Kidney (tissue), 14 donors: ENCODE data around the gene RELT. TPM values are rescaled to one million over a fixed set of nuclear protein-coding genes. Genes with fewer than 3 reads are reported as not detected.

Experiments
- DNase-seq, 5 donors: peaks; one replicate each; pipeline ENCODE4 v3.0.0-alpha.2; 2013 to 2020
- FAIRE-seq: peaks from 2 replicates; lab custom pipeline; 2012; peaks lifted over from hg19 to GRCh38; lab: Jason Lieb, UNC
- H3K27ac ChIP-seq, 2 donors: one replicate each; pipeline ENCODE4 v1.7.0; 2013; ENCODE audit warnings: low read depth in 2 of 2, low read length in 2 of 2, inconsistent platforms in 1 of 2
- H3K27me3 ChIP-seq: one replicate; pipeline ENCODE4 v1.7.1; 2013; ENCODE audit warnings: low read length, inconsistent platforms; ENCODE audit not compliant: control insufficient read depth, insufficient read depth
- H3K36me3 ChIP-seq, 3 donors: one replicate each; pipeline versions ENCODE4 v1.7.0 to v1.7.1; 2013; ENCODE audit warnings: low read length in 3 of 3, control low read depth in 1 of 3, inconsistent platforms in 1 of 3; ENCODE audit not compliant: insufficient read depth in 3 of 3, control insufficient read depth in 2 of 3
- H3K4me1 ChIP-seq, 3 donors: one replicate each; pipeline versions ENCODE4 v1.7.0 to v1.7.1; 2013; ENCODE audit warnings: low read length in 3 of 3, inconsistent platforms in 1 of 3, low read depth in 1 of 3; ENCODE audit not compliant: control insufficient read depth in 2 of 3, insufficient read depth in 2 of 3
- H3K4me3 ChIP-seq, 3 donors: one replicate each; pipeline versions ENCODE4 v1.7.0 to v1.8.1; 2013; ENCODE audit warnings: low read length in 3 of 3, control low read depth in 1 of 3, inconsistent platforms in 1 of 3
- H3K9ac ChIP-seq, 3 donors: one replicate each; pipeline versions ENCODE4 v1.7.0 to v1.7.1; 2013; ENCODE audit warnings: low read length in 3 of 3, control low read depth in 1 of 3, inconsistent platforms in 1 of 3
- H3K9me3 ChIP-seq, 3 donors: one replicate each; pipeline versions ENCODE4 v1.7.0 to v1.7.1; 2013; ENCODE audit warnings: low read length in 3 of 3, control low read depth in 1 of 3, inconsistent platforms in 1 of 3; ENCODE audit not compliant: control insufficient read depth in 2 of 3, insufficient read depth in 1 of 3
- intact Hi-C: fragments of 100-400 bp; cut with DNase I; formaldehyde crosslinking; loops from one replicate; pipeline ENCODE4 v1.11.1; 2022
- polyA plus RNA-seq: library from polyadenylated mRNA; stranded (reverse); fragments of 350-450 nt; fragmentation: Illumina TruSeq; extraction: RNeasy Lipid Tissue Mini Kit (QIAGEN cat#74804); gene quantifications from one replicate; pipeline ENCODE4 v1.2.3, GENCODE V29; 2014; ENCODE audit warnings: low read depth, low replicate concordance; ENCODE audit not compliant: insufficient read depth
- total RNA-seq: library from RNA; stranded (reverse); fragmentation: NEBNext Ultra II Directional; extraction: Animal tissue kit (Norgen Biotek cat#: 25700); gene quantifications from one replicate; pipeline ENCODE4 v1.2.1, GENCODE V29; 2021
- TF ChIP-seq, protein P1 (sequence below): IDR thresholded peaks from 3 replicates; pipeline ENCODE4 v1.5.1; 2012; ENCODE audit warnings: mild to moderate bottlenecking, moderate library complexity, borderline replicate concordance; ENCODE audit not compliant: insufficient read depth; ENCODE audit errors: extremely low read depth
- donor health status: control.
- donor health status: control.
- donor health status: control.
- donor health status: control.
- donor health status: control.
- donor health status: DM: yes; HTN: yes; CAD: no.
- donor health status: Normal renal cell carcinoma (clear cell type).

Gene RELT
- total and polyA plus RNA-seq, 2 donors from 2014 or later = 1.0 to 8.7 TPM

DNA sequence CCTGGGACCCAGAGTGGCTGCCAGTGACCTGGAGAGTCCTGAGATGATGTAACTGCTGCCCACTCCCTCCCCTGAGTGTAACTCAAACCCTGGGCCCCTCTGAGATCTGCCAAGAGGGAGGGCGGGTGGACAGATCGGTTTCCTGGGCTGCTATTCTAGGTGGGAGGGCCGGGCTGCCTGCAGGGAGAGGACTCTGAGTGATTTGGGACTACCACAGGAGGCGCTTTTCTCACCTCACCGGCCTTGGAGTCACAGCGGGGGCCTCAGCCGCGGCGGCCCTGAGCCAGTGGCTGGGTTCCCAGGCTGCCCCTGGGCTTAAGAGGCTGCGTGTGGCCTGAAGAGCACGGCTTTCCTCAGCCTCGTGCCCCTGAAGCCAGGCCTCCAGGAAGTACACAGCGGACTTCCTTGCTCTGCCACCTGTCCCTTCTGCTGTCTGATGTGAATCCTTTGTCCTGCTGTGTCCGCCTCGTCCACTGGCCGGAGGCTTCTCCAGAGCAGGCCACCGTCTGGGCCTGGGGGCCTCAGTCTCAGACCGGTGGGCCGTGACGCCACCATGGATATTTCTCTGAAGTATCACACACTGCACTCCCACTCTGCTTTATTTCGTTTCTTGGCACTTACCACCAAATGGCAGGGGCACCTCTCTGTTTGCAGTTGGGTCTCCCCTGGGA is 11.5 kb downstream of the RELT start:
- DNase-seq = peak in 4 of 5 donors; percentile 90 to 92 (median 91)
- H3K27ac ChIP-seq = no peak overlapping the region
- H3K4me1 ChIP-seq = peaks cover 0 to 10% (median 4%) of the 10 kb centered on the region in 3 donors
- H3K4me3 ChIP-seq = no peak overlapping the region
- FAIRE-seq = no peak
- intact Hi-C loops = no loop called here
- TF ChIP-seq, protein P1, sequence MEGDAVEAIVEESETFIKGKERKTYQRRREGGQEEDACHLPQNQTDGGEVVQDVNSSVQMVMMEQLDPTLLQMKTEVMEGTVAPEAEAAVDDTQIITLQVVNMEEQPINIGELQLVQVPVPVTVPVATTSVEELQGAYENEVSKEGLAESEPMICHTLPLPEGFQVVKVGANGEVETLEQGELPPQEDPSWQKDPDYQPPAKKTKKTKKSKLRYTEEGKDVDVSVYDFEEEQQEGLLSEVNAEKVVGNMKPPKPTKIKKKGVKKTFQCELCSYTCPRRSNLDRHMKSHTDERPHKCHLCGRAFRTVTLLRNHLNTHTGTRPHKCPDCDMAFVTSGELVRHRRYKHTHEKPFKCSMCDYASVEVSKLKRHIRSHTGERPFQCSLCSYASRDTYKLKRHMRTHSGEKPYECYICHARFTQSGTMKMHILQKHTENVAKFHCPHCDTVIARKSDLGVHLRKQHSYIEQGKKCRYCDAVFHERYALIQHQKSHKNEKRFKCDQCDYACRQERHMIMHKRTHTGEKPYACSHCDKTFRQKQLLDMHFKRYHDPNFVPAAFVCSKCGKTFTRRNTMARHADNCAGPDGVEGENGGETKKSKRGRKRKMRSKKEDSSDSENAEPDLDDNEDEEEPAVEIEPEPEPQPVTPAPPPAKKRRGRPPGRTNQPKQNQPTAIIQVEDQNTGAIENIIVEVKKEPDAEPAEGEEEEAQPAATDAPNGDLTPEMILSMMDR = no peak
- no peaks in the 10 kb centered on the region for H3K36me3 ChIP-seq
- no peak overlapping the region for H3K9ac ChIP-seq
- H3K27me3 ChIP-seq = no peaks in the 10 kb centered on the region
- no peaks in the 10 kb centered on the region for H3K9me3 ChIP-seq

DNA sequence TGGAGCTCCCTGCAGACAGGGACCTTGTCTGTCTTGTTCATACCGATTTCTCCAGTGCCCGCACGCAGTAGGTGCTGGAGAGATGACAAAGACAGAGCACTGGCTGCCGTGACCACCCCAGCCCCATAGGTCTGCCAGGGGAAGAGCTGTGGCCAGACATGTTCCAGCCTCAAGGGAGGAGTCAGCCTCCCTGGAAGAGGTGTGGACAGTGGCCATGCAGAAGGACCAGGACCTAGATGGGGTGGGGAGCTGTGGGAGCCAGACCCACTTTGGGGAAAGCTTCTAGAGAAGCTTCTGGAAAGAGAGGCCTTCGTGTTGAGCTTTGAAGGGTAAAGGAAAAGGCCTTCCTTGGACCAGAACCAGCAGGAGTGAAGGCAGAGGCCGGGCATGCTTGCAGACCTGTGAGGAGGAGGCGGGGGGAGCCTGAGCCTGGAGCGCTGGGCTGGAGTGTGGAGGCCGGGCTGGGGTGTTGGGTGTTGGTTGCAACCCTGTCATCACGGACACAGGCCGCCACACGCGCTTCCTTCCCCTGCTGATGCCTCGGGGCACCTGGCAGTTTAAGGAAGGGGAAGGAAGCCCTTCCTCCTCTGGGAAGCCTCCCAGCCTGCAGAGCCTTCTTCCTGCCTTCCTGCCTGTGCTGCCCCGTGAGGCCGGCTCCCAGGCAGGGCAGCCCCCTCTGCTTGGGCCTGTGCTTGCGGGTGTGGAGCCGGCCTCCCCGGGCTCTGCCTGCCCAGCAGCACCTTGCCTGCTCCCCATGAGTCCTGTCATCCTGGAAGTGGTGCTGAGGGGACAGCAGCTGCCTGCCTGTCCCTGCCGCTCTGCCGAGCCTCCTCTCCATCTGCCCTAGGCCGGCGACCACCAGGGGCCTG is 12.3 kb downstream of the RELT start:
- FAIRE-seq (no peak), DNase-seq (peak in 4 of 5 donors; percentile 51 to 79 (median 62))
- TF ChIP-seq, protein P1 = no peak
- intact Hi-C loops = no loop called here
- peaks cover 0 to 7% (median 0%) of the 10 kb centered on the region in 3 donors for H3K4me1 ChIP-seq
- no peak overlapping the region for H3K4me3 ChIP-seq
- H3K27me3 ChIP-seq = no peaks in the 10 kb centered on the region
- H3K9me3 ChIP-seq = no peaks in the 10 kb centered on the region
- no peak overlapping the region for H3K27ac ChIP-seq
- no peaks in the 10 kb centered on the region for H3K36me3 ChIP-seq
- no peak overlapping the region for H3K9ac ChIP-seq

DNA sequence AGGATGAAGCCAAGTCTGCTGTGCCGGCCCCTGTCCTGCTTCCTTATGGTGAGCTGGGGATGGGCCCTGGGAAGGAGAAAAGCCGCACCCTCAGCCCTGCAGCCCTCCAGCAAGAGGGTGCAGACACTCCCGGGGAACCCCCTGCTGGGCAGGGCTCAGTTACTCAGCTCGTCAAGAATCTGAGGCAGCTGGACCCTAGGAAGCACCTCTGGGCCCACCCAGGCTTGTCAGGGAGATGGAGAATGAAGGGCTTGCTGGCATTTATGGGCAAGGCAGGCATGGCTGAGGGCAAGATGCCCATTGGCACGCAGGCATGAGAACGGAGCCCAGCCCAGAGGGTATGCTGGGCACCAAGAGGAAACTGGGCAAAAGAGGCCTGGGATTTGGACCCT is 12.9 kb downstream of the RELT start:
- Histone ChIP-seq H3K36me3 (no peaks in the 10 kb centered on the region), H3K9me3 (no peaks in the 10 kb centered on the region), H3K27me3 (no peaks in the 10 kb centered on the region), H3K27ac (no peak overlapping the region), H3K4me1 (peaks cover 0 to 2% (median 0%) of the 10 kb centered on the region in 3 donors), H3K4me3 (no peak overlapping the region), H3K9ac (no peak overlapping the region)
- TF ChIP-seq, protein P1 = no peak
- no peak for FAIRE-seq
- intact Hi-C loops = no loop called here
- DNase-seq = no peak
